ENCODE measurements around the gene IL9.

GRCh38 chr5:135876146-135876545, 19.5 kb downstream of the IL9 start:
- TF ChIP-seq CTCF (IDR thresholded peaks at IDR 0.05) (no peak), EZH2 (IDR thresholded peaks at IDR 0.05) (no peak), EZH2phosphoT487 (IDR thresholded peaks at IDR 0.05) (no peak)

Measured in neural progenitor cell (in vitro differentiated cells).